GM19455 (cell line): ENCODE results near the gene PIPOX.

Experiments used
- ATAC-seq: cut with Tn5 transposase; IDR thresholded peaks from one replicate; pipeline ENCODE4 v1.9.1; 2021; ENCODE audit not compliant: unreplicated experiment

Gene PIPOX

GRCh38 chr17:29018788-29019474 lies 24.0 kb upstream of the PIPOX start:
- no peak for ATAC-seq

GRCh38 chr17:29019475-29020181 lies 23.3 kb upstream of the PIPOX start:
- ATAC-seq, result no peak

- ATAC-seq, result no peak
Measured at GRCh38 chr17:29020576-29020975, 22.4 kb upstream of the PIPOX start.

GRCh38 chr17:29021226-29021625 lies 21.7 kb upstream of the PIPOX start:
- ATAC-seq, result no peak

GRCh38 chr17:29022074-29022473 lies 20.9 kb upstream of the PIPOX start:
- ATAC-seq, result no peak

- ATAC-seq, result no peak
Measured at GRCh38 chr17:29024316-29024952, 18.5 kb upstream of the PIPOX start.

- ATAC-seq, result no peak
Measured at GRCh38 chr17:29031488-29031887, 11.5 kb upstream of the PIPOX start.

- no peak for ATAC-seq
Measured at GRCh38 chr17:29032013-29032856, 10.7 kb upstream of the PIPOX start.

GRCh38 chr17:29032857-29033197 lies 10.1 kb upstream of the PIPOX start:
- ATAC-seq, result no peak

GRCh38 chr17:29034510-29034909 lies 8.4 kb upstream of the PIPOX start:
- ATAC-seq, result no peak

GRCh38 chr17:29036584-29036983 lies 6.4 kb upstream of the PIPOX start:
- ATAC-seq, result no peak

GRCh38 chr17:29037739-29038084 lies 5.2 kb upstream of the PIPOX start:
- no peak for ATAC-seq

- ATAC-seq, result no peak
Measured at GRCh38 chr17:29038085-29038795, 4.7 kb upstream of the PIPOX start.

- ATAC-seq, result no peak
Measured at GRCh38 chr17:29039764-29040598, 3.0 kb upstream of the PIPOX start.

GRCh38 chr17:29041091-29041490 lies 1.9 kb upstream of the PIPOX start:
- ATAC-seq, result no peak

- ATAC-seq, result no peak
Measured at GRCh38 chr17:29041571-29041970, 1.4 kb upstream of the PIPOX start.

- ATAC-seq, result no peak
Measured at GRCh38 chr17:29042026-29042678, 789 bp upstream of the PIPOX start.

- ATAC-seq, result no peak
Measured at GRCh38 chr17:29043539-29044145, 701 bp downstream of the PIPOX start.

- ATAC-seq, result no peak
Measured at GRCh38 chr17:29045026-29045425, 2.1 kb downstream of the PIPOX start.
